Activated B cell treated with CpG ODN at 0.5 μM for 24 hours (primary cell): ENCODE results near the gene ATP6V1G3. TPM values are rescaled to one million over a fixed set of nuclear protein-coding genes. Genes with fewer than 3 reads are reported as not detected.

Experiments used
- ATAC-seq: fragments of 200-7000 bp; cut with Tn5 transposase; one replicate; pipeline ENCODE4 v1.10.0; 2021; ENCODE audit warnings: low read depth, mild to moderate bottlenecking, moderate library complexity
- CTCF ChIA-PET: fragments of 350-600 bp; sonication (Branson Sonifier 250); formaldehyde crosslinking; loops from one replicate; lab custom pipeline; 2021; ENCODE audit warnings: antibody characterized with exemption; lab: Charles Lee
- POLR2A ChIA-PET: fragments of 350-600 bp; sonication (Branson Sonifier 250); formaldehyde crosslinking; loops from one replicate; lab custom pipeline; 2021; ENCODE audit warnings: antibody characterized with exemption; lab: Charles Lee
- DNase-seq: peaks from one replicate; pipeline ENCODE4 v3.0.0; 2022
- H3K27ac Mint-ChIP-seq: one replicate; pipeline ENCODE4 v1.8.0; 2020; ENCODE audit warnings: mixed read lengths
- H3K27me3 Mint-ChIP-seq: one replicate; pipeline ENCODE4 v1.8.0; 2021; ENCODE audit warnings: mixed read lengths
- H3K36me3 Mint-ChIP-seq: one replicate; pipeline ENCODE4 v1.8.0; 2021; ENCODE audit warnings: low read depth, mixed read lengths
- H3K4me1 Mint-ChIP-seq: one replicate; pipeline ENCODE4 v1.8.0; 2021; ENCODE audit warnings: mixed read lengths
- H3K4me3 Mint-ChIP-seq: one replicate; pipeline ENCODE4 v1.8.0; 2020; ENCODE audit warnings: mild to moderate bottlenecking, mixed read lengths
- H3K9me3 Mint-ChIP-seq: one replicate; pipeline ENCODE4 v1.8.0; 2020; ENCODE audit warnings: mixed read lengths
- intact Hi-C: fragments of 100-400 bp; cut with micrococcal nuclease; formaldehyde crosslinking; loops from one replicate; pipeline ENCODE4 v1.15.1; 2024
- total RNA-seq: library from RNA; stranded (reverse); gene quantifications from 2 replicates; pipeline ENCODE4 v1.2.3, GENCODE V29; 2022
- TF ChIP-seq, protein P1 (sequence below): fragments of 200-600 bp; IDR thresholded peaks from one replicate; pipeline ENCODE4 v1.8.0; 2022; ENCODE audit warnings: antibody characterized with exemption, mild to moderate bottlenecking

ATP6V1G3 gene
- total RNA-seq, 1 donor from 2014 or later, result not detected

DNA sequence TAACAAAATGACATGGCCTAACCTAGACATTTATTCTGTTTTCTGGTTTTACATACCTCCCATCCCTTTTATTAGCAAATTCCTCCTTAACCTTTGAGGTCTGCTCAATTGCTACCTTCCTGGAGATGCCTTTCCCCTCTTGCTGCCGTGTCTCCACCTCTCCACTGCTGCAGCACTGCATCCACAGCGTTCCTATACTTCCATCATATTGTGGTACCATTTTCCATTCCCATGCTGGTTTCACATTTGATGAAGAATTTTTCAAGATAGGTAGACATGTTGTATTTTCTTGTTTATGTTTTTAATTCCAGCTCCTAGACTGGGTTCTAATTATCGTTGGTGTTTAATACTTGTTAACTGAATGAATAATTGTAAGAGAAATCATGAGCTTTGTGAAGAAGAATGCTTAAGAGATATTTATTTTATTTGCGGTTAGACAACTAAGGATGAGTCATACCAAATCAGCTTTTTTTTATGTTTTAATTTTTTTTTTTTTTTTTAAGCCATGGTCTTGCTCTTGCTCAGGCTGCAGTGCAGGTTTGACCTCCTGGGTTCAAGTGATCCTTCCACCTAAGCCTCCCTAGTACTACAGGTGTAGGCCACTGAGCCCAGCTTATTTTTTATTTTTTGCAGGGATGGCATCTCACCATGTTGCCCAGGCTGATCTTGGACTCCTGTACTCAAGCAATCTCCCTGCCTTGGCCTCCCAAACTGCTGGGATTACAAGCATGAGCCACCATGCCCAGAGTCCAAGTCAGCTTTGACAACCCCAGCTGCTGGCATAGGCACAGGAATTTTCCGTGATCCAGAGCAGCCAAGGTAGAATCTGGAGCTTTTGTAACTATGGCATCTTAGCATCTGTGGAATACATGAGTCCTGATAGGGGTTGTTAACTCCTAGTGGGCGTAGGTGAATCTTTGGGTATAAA lies 44.0 kb downstream of the ATP6V1G3 start:
- Mint-ChIP-seq H3K4me1 (peaks cover 23% of the 10 kb centered on the region), H3K36me3 (no peaks in the 10 kb centered on the region), H3K4me3 (no peak overlapping the region), H3K27ac (no peak overlapping the region), H3K27me3 (no peaks in the 10 kb centered on the region), H3K9me3 (peaks cover 4% of the 10 kb centered on the region)
- POLR2A ChIA-PET, result interaction anchor here (0.6 to 0.7 kb wide), 2 partner anchors 39 to 186 kb away, joined by 3 read pairs; no protein-coding TSS in a partner anchor
- CTCF ChIA-PET, result interaction anchor here (0.6 kb wide), 2 partner anchors 189 to 270 kb away, joined by 3 read pairs; no protein-coding TSS in a partner anchor
- TF ChIP-seq, protein P1, sequence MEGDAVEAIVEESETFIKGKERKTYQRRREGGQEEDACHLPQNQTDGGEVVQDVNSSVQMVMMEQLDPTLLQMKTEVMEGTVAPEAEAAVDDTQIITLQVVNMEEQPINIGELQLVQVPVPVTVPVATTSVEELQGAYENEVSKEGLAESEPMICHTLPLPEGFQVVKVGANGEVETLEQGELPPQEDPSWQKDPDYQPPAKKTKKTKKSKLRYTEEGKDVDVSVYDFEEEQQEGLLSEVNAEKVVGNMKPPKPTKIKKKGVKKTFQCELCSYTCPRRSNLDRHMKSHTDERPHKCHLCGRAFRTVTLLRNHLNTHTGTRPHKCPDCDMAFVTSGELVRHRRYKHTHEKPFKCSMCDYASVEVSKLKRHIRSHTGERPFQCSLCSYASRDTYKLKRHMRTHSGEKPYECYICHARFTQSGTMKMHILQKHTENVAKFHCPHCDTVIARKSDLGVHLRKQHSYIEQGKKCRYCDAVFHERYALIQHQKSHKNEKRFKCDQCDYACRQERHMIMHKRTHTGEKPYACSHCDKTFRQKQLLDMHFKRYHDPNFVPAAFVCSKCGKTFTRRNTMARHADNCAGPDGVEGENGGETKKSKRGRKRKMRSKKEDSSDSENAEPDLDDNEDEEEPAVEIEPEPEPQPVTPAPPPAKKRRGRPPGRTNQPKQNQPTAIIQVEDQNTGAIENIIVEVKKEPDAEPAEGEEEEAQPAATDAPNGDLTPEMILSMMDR, result no peak
- DNase-seq, result no peak
- ATAC-seq, result no peak
- intact Hi-C loops, result no loop called here

DNA sequence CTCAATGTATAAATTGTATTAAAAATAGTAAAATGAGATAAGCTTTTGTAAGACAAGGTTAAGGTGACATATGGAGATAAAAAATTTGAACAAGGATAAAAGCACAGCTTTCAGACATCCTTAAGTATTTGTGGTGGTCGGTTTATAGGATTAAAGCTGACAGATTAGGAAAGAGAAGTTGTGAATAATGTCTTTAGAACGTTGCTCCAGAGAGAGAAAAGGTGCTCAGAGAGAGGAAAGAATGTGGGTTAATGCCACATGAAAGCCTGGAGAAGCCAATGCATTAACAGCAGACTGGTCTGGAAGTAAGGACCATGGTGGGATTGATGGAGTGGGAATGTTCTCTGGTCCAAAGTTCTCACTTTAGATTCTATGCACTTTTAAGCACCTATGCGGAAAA lies 44.8 kb downstream of the ATP6V1G3 start:
- POLR2A ChIA-PET, result no interaction called here

DNA sequence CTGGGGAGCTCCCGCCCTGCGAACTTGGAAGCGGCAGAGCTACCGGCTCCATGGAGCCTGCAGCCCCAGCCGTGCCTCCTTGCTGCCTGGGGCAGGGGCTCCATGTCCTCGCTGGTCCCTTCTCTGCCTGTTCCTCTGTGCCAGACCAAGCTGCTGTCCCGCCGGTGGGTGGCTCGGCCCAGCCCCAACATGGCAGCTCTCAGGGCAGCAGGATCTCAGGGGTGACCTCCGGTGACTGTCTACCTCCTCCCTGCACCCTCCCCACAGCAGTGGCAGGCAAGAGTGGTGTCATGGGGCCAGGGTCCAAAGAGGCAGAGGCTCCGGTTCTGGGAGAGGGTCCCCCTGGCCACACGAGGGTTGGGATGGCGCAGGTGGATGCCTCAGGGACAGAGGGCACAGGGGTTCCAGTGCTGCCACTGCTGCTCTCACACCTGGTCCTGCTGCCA lies 45.8 kb downstream of the ATP6V1G3 start:
- CTCF ChIA-PET, result no interaction called here
- ATAC-seq (no peak), DNase-seq (no peak)
- POLR2A ChIA-PET, result no interaction called here
- Mint-ChIP-seq H3K27ac (no peak overlapping the region), H3K4me1 (peaks cover 15% of the 10 kb centered on the region), H3K27me3 (no peaks in the 10 kb centered on the region), H3K36me3 (no peaks in the 10 kb centered on the region), H3K9me3 (no peaks in the 10 kb centered on the region), H3K4me3 (no peak overlapping the region)
- intact Hi-C loops, result no loop called here
- TF ChIP-seq, protein P1, result no peak

More for the DNA sequence above, 44.8 kb downstream of the ATP6V1G3 start:
- DNase-seq, result no peak
- intact Hi-C loops, result no loop called here
- no peak overlapping the region for H3K27ac Mint-ChIP-seq
- TF ChIP-seq, protein P1, result no peak
- H3K9me3 Mint-ChIP-seq, result peaks cover 4% of the 10 kb centered on the region
- no peak overlapping the region for H3K4me3 Mint-ChIP-seq
- H3K27me3 Mint-ChIP-seq, result no peaks in the 10 kb centered on the region
- H3K36me3 Mint-ChIP-seq, result no peaks in the 10 kb centered on the region
- no peak for ATAC-seq
- CTCF ChIA-PET, result interaction anchor here (0.6 kb wide), 1 partner anchor 270 kb away, joined by 3 read pairs; no protein-coding TSS in a partner anchor
- peaks cover 23% of the 10 kb centered on the region for H3K4me1 Mint-ChIP-seq

DNA sequence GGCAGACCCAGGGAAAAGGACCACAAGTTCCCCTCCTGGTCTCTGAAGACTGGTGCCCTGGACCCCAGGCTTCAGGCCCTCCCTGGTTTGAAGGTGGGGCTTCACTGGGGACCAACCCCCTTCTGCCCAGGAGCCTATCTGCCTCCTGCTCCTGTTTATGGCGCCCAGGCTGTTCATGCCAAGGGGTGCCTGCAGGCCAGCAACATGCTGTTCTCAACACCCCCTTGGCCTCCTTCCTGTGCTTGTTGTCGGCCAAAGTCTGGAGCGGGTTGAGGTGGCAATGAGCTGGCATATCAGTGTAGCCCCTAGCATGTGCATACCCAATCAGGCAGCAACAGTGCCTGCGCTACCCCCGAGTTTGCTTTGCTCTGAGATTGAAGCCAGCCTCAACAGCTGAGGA lies 46.3 kb downstream of the ATP6V1G3 start:
- CTCF ChIA-PET, result no interaction called here
- TF ChIP-seq, protein P1, result no peak

DNA sequence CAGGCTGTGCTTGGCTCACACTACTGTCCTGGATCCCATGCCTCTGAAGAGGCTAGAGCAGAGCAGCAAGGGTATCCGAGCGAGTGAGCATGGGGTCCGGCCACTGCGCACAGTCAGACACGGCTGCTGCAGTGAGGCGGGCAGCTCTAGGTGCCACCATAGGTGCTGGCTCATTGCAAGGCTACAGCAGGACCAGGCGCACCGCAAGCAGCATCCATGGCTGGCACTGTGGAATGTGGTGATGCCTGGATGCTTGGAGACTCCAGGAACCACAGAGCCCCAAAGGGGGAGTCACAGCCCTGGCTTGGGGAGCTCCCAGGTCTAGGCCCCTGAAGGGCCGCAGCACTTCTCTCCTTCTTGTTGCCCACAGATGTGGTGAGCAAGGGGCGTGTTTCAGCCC lies 47.2 kb downstream of the ATP6V1G3 start:
- POLR2A ChIA-PET, result no interaction called here
- Mint-ChIP-seq H3K4me1 (peaks cover 13% of the 10 kb centered on the region), H3K9me3 (no peaks in the 10 kb centered on the region), H3K4me3 (no peak overlapping the region), H3K27me3 (no peaks in the 10 kb centered on the region), H3K36me3 (no peaks in the 10 kb centered on the region), H3K27ac (no peak overlapping the region)
- TF ChIP-seq, protein P1, result no peak
- DNase-seq (no peak), ATAC-seq (no peak)
- intact Hi-C loops, result no loop called here
- CTCF ChIA-PET, result no interaction called here

More for the DNA sequence above, 46.3 kb downstream of the ATP6V1G3 start:
- Mint-ChIP-seq H3K27ac (no peak overlapping the region), H3K9me3 (no peaks in the 10 kb centered on the region), H3K36me3 (no peaks in the 10 kb centered on the region), H3K4me1 (peaks cover 15% of the 10 kb centered on the region), H3K4me3 (no peak overlapping the region), H3K27me3 (no peaks in the 10 kb centered on the region)
- DNase-seq (no peak), ATAC-seq (no peak)
- intact Hi-C loops, result no loop called here
- POLR2A ChIA-PET, result no interaction called here
